GM23338 (cell line): Measurements from ENCODE around the gene DLG2. TPM values are rescaled to one million over a fixed set of nuclear protein-coding genes. Genes with fewer than 3 reads are reported as not detected.

Experiments
- ATAC-seq: fragments of 200-7000 bp; cut with Tn5 transposase; 3 replicates; pipeline ENCODE4 v1.9.1; 2020
- DNase-seq: peaks from one replicate; pipeline ENCODE4 v3.0.0-alpha.2; 2015; ENCODE audit warnings: low spot score
- H2AFZ ChIP-seq: fragments of 200-600 bp; sonication (generic); 2 replicates; pipeline ENCODE4 v1.8.0; 2016; ENCODE audit warnings: antibody characterized with exemption, mild to moderate bottlenecking, moderate library complexity
- H3F3A ChIP-seq: fragments of 200-600 bp; sonication (generic); replicated peaks from 2 replicates; pipeline ENCODE4 v1.8.0; 2017; ENCODE audit warnings: antibody characterized with exemption, mixed run types, low read depth
- H3K27ac ChIP-seq: fragments of 200-600 bp; sonication (generic); 2 replicates; pipeline ENCODE4 v1.6.1; 2016; ENCODE audit warnings: low read depth
- H3K27me3 ChIP-seq: fragments of 200-600 bp; sonication (generic); 2 replicates; pipeline ENCODE4 v1.8.0; 2016; ENCODE audit warnings: mild to moderate bottlenecking, mixed run types, moderate library complexity; ENCODE audit not compliant: insufficient read depth
- H3K36me3 ChIP-seq: fragments of 200-600 bp; sonication (generic); 2 replicates; pipeline ENCODE4 v1.8.0; 2016; ENCODE audit warnings: mild to moderate bottlenecking; ENCODE audit not compliant: insufficient read depth
- H3K4me1 ChIP-seq: fragments of 200-600 bp; sonication (generic); 2 replicates; pipeline ENCODE4 v1.8.0; 2016; ENCODE audit warnings: mild to moderate bottlenecking, moderate library complexity; ENCODE audit not compliant: insufficient read depth
- H3K4me2 ChIP-seq: fragments of 200-600 bp; sonication (generic); 2 replicates; pipeline ENCODE4 v1.7.1; 2017; ENCODE audit warnings: mixed run types
- H3K4me3 ChIP-seq: fragments of 200-600 bp; sonication (generic); 2 replicates; pipeline ENCODE4 v1.6.1; 2016; ENCODE audit warnings: mixed run types
- H3K79me2 ChIP-seq: fragments of 200-600 bp; sonication (generic); replicated peaks from 2 replicates; pipeline ENCODE4 v1.8.0; 2017; ENCODE audit warnings: mild to moderate bottlenecking; ENCODE audit not compliant: insufficient read depth
- H3K9me2 ChIP-seq: fragments of 200-600 bp; sonication (generic); 2 replicates; pipeline ENCODE4 v1.8.0; 2017; ENCODE audit not compliant: insufficient read depth
- H4K20me1 ChIP-seq: fragments of 200-600 bp; sonication (generic); replicated peaks from 2 replicates; pipeline ENCODE4 v1.8.0; 2017; ENCODE audit warnings: mild to moderate bottlenecking; ENCODE audit not compliant: insufficient read depth
- H3K27ac Mint-ChIP-seq: 2 replicates; pipeline ENCODE4 v1.8.0; 2020; ENCODE audit warnings: inconsistent platforms, mild to moderate bottlenecking, moderate library complexity, mixed read lengths
- H3K27me3 Mint-ChIP-seq: 3 replicates; pipeline ENCODE4 v1.8.0; 2022; ENCODE audit warnings: low read depth, mild to moderate bottlenecking, moderate library complexity, mixed read lengths, inconsistent platforms; ENCODE audit not compliant: insufficient read depth, poor library complexity
- H3K36me3 Mint-ChIP-seq: 3 replicates; pipeline ENCODE4 v1.8.0; 2021; ENCODE audit warnings: low read depth, mild to moderate bottlenecking, inconsistent platforms, moderate library complexity, mixed read lengths
- H3K4me1 Mint-ChIP-seq: 3 replicates; pipeline ENCODE4 v1.8.0; 2020; ENCODE audit warnings: mild to moderate bottlenecking, inconsistent platforms, mixed read lengths
- H3K4me3 Mint-ChIP-seq: 3 replicates; pipeline ENCODE4 v1.8.0; 2021; ENCODE audit warnings: moderate library complexity, mild to moderate bottlenecking, inconsistent platforms, mixed read lengths
- H3K9me3 Mint-ChIP-seq: 3 replicates; pipeline ENCODE4 v1.8.0; 2020; ENCODE audit warnings: moderate library complexity, mild to moderate bottlenecking, inconsistent platforms, mixed read lengths
- STAT1 ChIP-seq: IDR thresholded peaks from one replicate; pipeline ENCODE4 v1.6.1; 2016; ENCODE audit warnings: antibody characterized with exemption; ENCODE audit not compliant: unreplicated experiment
- polyA plus RNA-seq: library from polyadenylated mRNA; unstranded; fragments of >200 nt; fragmentation: Nextera tagmentation; extraction: Ambion mirVana; gene quantifications from 2 replicates; pipeline ENCODE4 v1.2.1, GENCODE V29; 2016
- total RNA-seq: library from RNA; depleted of rRNA; stranded (reverse); fragments of >200 nt; shearing (Covaris generic); gene quantifications from 2 replicates; pipeline ENCODE4 v1.2.3, GENCODE V29; 2014
- TF ChIP-seq, protein P1 (sequence below): fragments of 250-450 bp; sonication (Bioruptor Pico); IDR thresholded peaks from 2 replicates; pipeline ENCODE4 v1.5.0; 2020; ENCODE audit warnings: mild to moderate bottlenecking, moderate library complexity

DLG2 gene
- total and polyA plus RNA-seq, 2 experiments from 2014 or later: 19.8 to 21.5 TPM

GRCh38 chr11:85530634-85531033, 96.5 kb downstream of the DLG2 start:
- Mint-ChIP-seq H3K4me1 (peaks cover 27% of the 10 kb centered on the region), H3K4me3 (no peak overlapping the region)
- DNase-seq: no peak

More at GRCh38 chr11:85530634-85531033, 96.5 kb downstream of the DLG2 start:
- TF ChIP-seq, protein P1, sequence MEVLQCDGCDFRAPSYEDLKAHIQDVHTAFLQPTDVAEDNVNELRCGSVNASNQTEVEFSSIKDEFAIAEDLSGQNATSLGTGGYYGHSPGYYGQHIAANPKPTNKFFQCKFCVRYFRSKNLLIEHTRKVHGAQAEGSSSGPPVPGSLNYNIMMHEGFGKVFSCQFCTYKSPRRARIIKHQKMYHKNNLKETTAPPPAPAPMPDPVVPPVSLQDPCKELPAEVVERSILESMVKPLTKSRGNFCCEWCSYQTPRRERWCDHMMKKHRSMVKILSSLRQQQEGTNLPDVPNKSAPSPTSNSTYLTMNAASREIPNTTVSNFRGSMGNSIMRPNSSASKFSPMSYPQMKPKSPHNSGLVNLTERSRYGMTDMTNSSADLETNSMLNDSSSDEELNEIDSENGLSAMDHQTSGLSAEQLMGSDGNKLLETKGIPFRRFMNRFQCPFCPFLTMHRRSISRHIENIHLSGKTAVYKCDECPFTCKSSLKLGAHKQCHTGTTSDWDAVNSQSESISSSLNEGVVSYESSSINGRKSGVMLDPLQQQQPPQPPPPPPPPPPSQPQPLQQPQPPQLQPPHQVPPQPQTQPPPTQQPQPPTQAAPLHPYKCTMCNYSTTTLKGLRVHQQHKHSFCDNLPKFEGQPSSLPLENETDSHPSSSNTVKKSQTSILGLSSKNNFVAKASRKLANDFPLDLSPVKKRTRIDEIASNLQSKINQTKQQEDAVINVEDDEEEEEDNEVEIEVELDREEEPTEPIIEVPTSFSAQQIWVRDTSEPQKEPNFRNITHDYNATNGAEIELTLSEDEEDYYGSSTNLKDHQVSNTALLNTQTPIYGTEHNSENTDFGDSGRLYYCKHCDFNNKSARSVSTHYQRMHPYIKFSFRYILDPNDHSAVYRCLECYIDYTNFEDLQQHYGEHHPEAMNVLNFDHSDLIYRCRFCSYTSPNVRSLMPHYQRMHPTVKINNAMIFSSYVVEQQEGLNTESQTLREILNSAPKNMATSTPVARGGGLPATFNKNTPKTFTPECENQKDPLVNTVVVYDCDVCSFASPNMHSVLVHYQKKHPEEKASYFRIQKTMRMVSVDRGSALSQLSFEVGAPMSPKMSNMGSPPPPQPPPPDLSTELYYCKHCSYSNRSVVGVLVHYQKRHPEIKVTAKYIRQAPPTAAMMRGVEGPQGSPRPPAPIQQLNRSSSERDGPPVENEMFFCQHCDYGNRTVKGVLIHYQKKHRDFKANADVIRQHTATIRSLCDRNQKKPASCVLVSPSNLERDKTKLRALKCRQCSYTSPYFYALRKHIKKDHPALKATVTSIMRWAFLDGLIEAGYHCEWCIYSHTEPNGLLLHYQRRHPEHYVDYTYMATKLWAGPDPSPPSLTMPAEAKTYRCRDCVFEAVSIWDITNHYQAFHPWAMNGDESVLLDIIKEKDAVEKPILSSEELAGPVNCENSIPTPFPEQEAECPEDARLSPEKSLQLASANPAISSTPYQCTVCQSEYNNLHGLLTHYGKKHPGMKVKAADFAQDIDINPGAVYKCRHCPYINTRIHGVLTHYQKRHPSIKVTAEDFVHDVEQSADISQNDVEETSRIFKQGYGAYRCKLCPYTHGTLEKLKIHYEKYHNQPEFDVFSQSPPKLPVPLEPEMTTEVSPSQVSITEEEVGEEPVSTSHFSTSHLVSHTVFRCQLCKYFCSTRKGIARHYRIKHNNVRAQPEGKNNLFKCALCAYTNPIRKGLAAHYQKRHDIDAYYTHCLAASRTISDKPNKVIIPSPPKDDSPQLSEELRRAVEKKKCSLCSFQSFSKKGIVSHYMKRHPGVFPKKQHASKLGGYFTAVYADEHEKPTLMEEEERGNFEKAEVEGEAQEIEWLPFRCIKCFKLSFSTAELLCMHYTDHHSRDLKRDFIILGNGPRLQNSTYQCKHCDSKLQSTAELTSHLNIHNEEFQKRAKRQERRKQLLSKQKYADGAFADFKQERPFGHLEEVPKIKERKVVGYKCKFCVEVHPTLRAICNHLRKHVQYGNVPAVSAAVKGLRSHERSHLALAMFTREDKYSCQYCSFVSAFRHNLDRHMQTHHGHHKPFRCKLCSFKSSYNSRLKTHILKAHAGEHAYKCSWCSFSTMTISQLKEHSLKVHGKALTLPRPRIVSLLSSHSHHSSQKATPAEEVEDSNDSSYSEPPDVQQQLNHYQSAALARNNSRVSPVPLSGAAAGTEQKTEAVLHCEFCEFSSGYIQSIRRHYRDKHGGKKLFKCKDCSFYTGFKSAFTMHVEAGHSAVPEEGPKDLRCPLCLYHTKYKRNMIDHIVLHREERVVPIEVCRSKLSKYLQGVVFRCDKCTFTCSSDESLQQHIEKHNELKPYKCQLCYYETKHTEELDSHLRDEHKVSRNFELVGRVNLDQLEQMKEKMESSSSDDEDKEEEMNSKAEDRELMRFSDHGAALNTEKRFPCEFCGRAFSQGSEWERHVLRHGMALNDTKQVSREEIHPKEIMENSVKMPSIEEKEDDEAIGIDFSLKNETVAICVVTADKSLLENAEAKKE (CRISPR knock-in tag): no peak
- TF ChIP-seq STAT1: no peak
- no peaks in the 10 kb centered on the region for H3K27me3 Mint-ChIP-seq
- peaks cover 28% of the 10 kb centered on the region for H3K4me1 ChIP-seq
- H3F3A ChIP-seq: no peaks in the 10 kb centered on the region
- 0 out of 2 replicates have a peak, but pooled peaks cover 8% of the 10 kb centered on the region for H3K36me3 ChIP-seq
- H3K27ac Mint-ChIP-seq: no peak overlapping the region
- no peak for ATAC-seq
- no peak overlapping the region for H2AFZ ChIP-seq
- H3K27me3 ChIP-seq: no peaks in the 10 kb centered on the region
- H3K9me2 ChIP-seq: no peaks in the 10 kb centered on the region
- H3K9me3 Mint-ChIP-seq: peaks cover 25% of the 10 kb centered on the region
- no peaks in the 10 kb centered on the region for H4K20me1 ChIP-seq
- H3K79me2 ChIP-seq: no peaks in the 10 kb centered on the region
- H3K36me3 Mint-ChIP-seq: peaks cover 51% of the 10 kb centered on the region
- H3K27ac ChIP-seq: no peak overlapping the region
- no peak overlapping the region for H3K4me3 ChIP-seq
- no peak overlapping the region for H3K4me2 ChIP-seq
